GM11168 (cell line): ENCODE results near the gene LYRM9.

Source experiments
- in situ Hi-C: fragments of 300-500 bp; cut with MboI; formaldehyde crosslinking; loops from one replicate; pipeline ENCODE4 v1.12.0; 2022; ENCODE audit warnings: low sequenced_read_pairs; ENCODE audit not compliant: unreplicated experiment

Gene LYRM9

DNA sequence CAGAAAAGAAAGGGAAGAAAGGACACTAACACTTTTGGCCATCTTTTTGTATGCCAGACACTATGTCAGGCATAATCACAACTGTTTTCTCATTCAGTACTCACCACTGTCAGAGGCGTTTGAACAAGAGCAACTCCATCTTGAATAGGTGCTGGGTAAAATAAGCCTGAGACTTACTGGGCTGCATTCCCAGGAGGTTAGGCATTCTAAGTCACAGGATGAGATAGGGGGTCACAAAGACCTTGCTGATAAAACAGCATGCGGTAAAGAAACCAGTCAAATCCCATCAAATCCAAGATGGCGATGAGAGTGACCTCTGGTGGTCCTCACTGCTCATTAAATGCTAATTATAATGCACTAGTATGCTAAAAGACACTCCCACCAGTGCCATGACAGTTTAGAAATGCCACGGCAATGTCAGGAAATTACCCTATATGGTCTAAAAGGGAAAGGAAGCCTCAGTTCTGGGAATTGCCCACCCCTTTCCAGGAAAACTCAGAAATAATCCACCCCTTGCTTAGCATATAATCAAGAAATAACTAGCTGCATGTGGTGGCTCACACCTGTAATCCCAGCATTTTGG, 14.9 kb upstream of the LYRM9 start:
- in situ Hi-C loops, result no loop called here

- in situ Hi-C loops, result no loop called here
These were observed 13.5 kb upstream of the LYRM9 start for GRCh38 chr17:27906623-27907022.

DNA sequence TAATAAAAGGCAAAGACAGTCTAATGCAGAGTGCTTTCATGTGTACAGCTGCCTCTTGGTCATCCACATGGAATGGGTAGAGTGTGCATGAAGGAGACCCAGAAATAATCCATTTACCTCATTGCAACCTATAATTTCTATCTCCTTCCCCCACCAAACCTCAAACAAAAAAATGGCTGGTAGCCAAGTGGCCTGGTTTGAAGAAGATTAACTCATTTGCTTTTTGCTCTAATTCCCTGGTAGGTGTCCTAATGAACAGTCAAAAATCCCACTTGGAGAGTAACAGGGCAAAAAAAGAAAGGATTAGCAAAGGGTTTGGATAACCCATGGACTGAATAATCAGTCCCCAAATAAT, 13.0 kb upstream of the LYRM9 start:
- in situ Hi-C loops, result no loop called here

DNA sequence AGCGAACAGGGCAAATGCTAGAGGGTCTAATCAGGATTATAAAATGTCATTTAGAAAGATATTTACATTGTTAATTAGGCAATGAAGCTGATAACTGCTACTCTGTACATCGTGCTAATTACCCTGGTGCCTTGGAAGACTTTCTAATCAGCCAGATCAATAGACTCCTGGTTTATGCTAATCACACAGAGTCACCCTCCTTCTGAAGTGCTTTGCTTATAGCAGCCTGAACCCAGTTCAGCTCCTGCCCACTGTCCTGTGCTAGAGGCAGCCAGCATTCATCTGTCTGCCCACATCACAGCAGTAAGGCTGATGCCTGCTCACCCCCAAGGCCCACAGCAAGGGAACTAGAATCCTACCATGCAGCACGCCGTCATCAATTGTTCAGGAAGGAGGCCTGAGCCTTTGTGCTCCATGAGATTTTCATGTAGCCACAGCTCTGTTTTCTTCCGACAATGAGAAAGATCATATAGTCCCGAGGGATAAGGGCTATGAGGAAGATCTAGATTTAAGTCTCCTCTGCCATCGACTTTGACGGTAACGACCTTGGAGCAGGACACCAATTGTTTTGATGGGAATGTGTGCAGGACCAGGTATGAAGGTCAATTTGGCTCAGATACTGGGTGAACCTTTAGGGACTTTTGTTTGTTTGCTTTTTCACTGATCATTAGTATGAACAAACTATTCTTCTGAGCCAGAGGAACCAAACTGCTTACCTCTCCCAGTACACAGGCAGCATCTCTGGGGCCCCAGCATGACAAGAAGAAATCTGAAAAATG, 12.5 kb upstream of the LYRM9 start:
- in situ Hi-C loops, result no loop called here

GRCh38 chr17:27904534-27905446, 11.6 kb upstream of the LYRM9 start:
- in situ Hi-C loops, result no loop called here

GRCh38 chr17:27904114-27904513, 10.9 kb upstream of the LYRM9 start:
- in situ Hi-C loops, result no loop called here

DNA sequence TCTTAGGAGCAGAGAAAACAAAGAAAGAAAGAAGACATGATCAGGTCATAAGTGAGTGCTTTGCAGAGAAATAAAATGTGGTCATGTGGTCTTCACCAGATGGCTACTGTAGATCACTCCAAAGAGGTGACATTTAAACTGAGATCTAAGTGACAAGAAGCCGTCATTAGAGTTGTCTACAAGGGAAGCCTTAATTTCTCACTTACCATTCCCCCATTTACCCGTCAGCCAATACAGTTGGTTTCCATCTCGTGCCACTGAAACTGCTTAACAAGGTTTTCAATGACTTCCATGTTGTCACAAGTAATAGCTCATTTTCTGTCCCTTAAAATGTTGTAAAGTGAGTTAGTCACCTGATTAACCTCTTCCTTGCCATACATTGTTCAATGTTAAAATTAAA, 6.4 kb upstream of the LYRM9 start:
- in situ Hi-C loops, result loop anchor here (10.0 to 25.0 kb wide), 2 partner anchors 237 to 355 kb away; no protein-coding TSS in a partner anchor

DNA sequence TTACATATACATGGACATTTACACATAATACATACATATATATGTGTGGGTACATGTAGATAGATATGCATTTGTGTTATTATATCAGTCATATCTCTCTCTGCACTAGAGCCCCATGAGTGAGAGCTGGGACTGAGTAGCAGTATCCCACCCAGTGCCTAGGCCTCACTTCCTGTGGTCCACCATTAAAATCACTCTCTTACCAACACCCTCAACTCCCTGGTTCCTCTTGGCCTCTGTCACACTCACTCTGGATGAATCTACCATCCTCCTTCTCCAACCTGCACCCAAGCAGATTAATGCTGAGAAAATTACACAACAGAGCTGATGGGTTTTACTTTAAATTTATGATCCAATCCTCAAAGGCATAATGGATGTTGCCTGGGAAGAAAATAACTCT, 4.9 kb upstream of the LYRM9 start:
- in situ Hi-C loops, result loop anchor here (10.0 to 25.0 kb wide), 2 partner anchors 236 to 357 kb away; no protein-coding TSS in a partner anchor

GRCh38 chr17:27896701-27897100, 3.5 kb upstream of the LYRM9 start:
- in situ Hi-C loops, result loop anchor here (10.0 to 25.0 kb wide), 2 partner anchors 234 to 358 kb away; no protein-coding TSS in a partner anchor

DNA sequence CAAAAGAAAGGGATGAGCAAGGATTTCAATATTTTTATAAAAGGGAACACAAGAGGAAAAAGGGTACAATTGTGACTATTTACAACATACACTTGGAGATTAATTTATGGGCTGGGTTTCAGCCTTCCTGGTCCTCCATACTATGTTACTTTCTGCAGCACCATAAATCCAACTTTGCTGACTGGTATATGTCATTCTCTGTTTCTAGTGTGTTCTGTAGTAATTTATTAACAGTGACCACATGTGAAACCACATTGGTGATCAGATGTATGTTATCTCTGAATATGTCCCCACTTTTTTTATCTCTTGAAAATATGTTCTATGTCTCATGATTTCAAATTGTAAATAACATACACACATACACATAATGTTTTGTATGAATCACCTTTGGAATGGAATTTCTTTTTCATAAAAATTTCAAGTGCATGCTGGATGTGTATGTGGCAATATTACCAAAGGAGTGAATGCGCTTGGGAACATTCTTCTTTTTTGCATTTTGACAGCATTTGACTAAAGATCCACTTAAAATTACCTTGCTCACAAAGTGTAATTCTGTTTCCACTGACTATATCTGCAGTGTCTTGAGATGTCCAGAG, 2.9 kb upstream of the LYRM9 start:
- in situ Hi-C loops, result loop anchor here (10.0 to 25.0 kb wide), 2 partner anchors 234 to 359 kb away; no protein-coding TSS in a partner anchor

- in situ Hi-C loops, result loop anchor here (10.0 to 25.0 kb wide), 2 partner anchors 233 to 359 kb away; no protein-coding TSS in a partner anchor
These were observed 2.1 kb upstream of the LYRM9 start for GRCh38 chr17:27895123-27895895.

GRCh38 chr17:27893841-27894503, 807 bp upstream of the LYRM9 start:
- in situ Hi-C loops, result loop anchor here (10.0 to 25.0 kb wide), 2 partner anchors 232 to 361 kb away; no protein-coding TSS in a partner anchor

DNA sequence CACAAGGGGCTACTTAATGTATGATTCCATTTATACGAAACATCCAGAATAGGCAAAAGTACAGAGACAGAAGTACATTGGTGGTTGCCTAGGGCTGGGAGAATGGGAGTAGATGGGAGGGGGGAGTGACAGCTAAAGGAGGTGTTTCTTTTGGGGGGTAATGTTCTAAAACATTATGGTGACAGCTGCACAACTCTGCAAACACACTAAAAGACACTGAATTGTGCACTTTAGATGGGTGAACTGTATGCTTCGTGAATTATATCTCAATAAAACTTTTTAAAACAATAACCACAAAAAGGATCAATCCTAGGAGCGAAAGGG, 661 bp downstream of the LYRM9 start:
- in situ Hi-C loops, result loop anchor here (10.0 to 25.0 kb wide), 2 partner anchors 230 to 362 kb away; no protein-coding TSS in a partner anchor

GRCh38 chr17:27891841-27892240, 1.3 kb downstream of the LYRM9 start:
- in situ Hi-C loops, result loop anchor here (10.0 to 25.0 kb wide), 2 partner anchors 230 to 363 kb away; no protein-coding TSS in a partner anchor

DNA sequence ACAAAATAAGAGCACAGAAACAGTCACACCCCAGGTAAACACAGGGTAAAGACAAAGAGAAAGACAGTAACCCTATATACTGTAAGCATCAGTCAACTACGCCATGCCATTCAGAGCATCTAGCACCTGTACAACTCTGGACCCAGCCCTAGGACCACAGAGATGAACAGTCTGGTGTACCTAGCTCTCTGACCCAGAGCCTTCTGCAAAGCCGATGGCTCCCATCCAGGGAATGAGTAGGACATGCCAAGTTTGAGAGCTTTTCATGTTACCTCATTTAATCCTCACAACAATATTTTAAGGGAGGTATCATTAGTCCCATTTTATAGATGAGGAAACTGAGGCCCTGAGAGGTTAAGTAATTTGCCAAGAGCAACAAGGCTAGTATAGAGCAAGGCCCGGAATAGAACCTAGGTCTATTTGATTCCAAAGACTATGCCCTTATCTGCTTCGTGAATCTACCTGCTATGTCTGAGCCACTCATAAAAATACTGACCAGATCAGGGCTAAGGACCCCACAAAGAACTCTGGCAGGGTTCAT, 3.4 kb downstream of the LYRM9 start:
- in situ Hi-C loops, result loop anchor here (10.0 to 25.0 kb wide), 2 partner anchors 227 to 365 kb away; no protein-coding TSS in a partner anchor

- in situ Hi-C loops, result loop anchor here (25.0 kb wide), 1 partner anchor 227 kb away; no protein-coding TSS in a partner anchor
These were observed 4.2 kb downstream of the LYRM9 start for GRCh38 chr17:27888945-27889344.

GRCh38 chr17:27888067-27888466, 5.1 kb downstream of the LYRM9 start:
- in situ Hi-C loops, result loop anchor here (25.0 kb wide), 1 partner anchor 226 kb away; no protein-coding TSS in a partner anchor

GRCh38 chr17:27886348-27886906, 6.7 kb downstream of the LYRM9 start:
- in situ Hi-C loops, result loop anchor here (25.0 kb wide), 1 partner anchor 224 kb away; no protein-coding TSS in a partner anchor
